GM12878 (cell line): ENCODE data around the gene SEC11C. TPM values are rescaled to one million over a fixed set of nuclear protein-coding genes. Genes with fewer than 3 reads are reported as not detected.

Experiments
- ATAC-seq: fragments of 200-7000 bp; cut with Tn5 transposase; 3 replicates; pipeline ENCODE4 v1.9.1; 2020; ENCODE audit warnings: mild to moderate bottlenecking, moderate library complexity
- BruUV-seq: library from RNA; stranded (reverse); fragments of 400-500 nt; replicated peaks from 2 replicates; lab custom pipeline; 2021; lab: Mats Ljungman, UMichigan
- CTCF ChIA-PET: fragments of 300-600 bp; sonication (Branson Sonifier 250); formaldehyde crosslinking; extraction: SDS; loops from one replicate; lab custom pipeline; 2021; ENCODE audit warnings: inconsistent platforms; lab: Yijun Ruan, JAX
- POLR2A ChIA-PET: fragments of 350-600 bp; formaldehyde crosslinking; extraction: SDS; loops from one replicate; lab custom pipeline; 2021; ENCODE audit warnings: inconsistent platforms; lab: Charles Lee
- RAD21 ChIA-PET: fragments of 300-600 bp; sonication (Branson Sonifier 250); formaldehyde crosslinking; loops from one replicate; lab custom pipeline; 2023; ENCODE audit warnings: antibody characterized with exemption; ENCODE audit not compliant: unreplicated experiment; lab: Charles Lee
- SMC1A ChIA-PET: fragments of 300-600 bp; sonication (Branson Sonifier 250); formaldehyde crosslinking; loops from one replicate; lab custom pipeline; 2023; ENCODE audit not compliant: unreplicated experiment, uncharacterized antibody; lab: Charles Lee
- DNase-seq: peaks from one replicate; pipeline ENCODE4 v3.0.0-alpha.2; 2011; ENCODE audit warnings: low read depth, low spot score
- FAIRE-seq: peaks from 3 replicates; lab custom pipeline; 2011; peaks lifted over from hg19 to GRCh38; lab: Jason Lieb, UNC
- H2AFZ ChIP-seq: 2 replicates; pipeline ENCODE4 v1.6.0; 2011; ENCODE audit warnings: low read depth, low read length, control low read depth; ENCODE audit not compliant: control insufficient read depth
- H3K27ac ChIP-seq: 2 replicates; pipeline ENCODE4 v1.5.1; 2011; ENCODE audit warnings: control low read depth; ENCODE audit not compliant: control insufficient read depth, insufficient read depth
- H3K27me3 ChIP-seq, 2 experiments: replicated peaks in 1 of 2; 2 replicates each; pipeline versions ENCODE4 v1.6.0 to v1.6.1; 2011; ENCODE audit warnings: low read length in 1 of 2; ENCODE audit not compliant: control insufficient read depth in 2 of 2, insufficient read depth in 2 of 2
- H3K36me3 ChIP-seq, 2 experiments: 2 replicates each; pipeline ENCODE4 v1.5.1; 2011; ENCODE audit warnings: low read length in 1 of 2; ENCODE audit not compliant: control insufficient read depth in 2 of 2, insufficient read depth in 2 of 2
- H3K4me1 ChIP-seq: 2 replicates; pipeline ENCODE4 v1.6.1; 2011; ENCODE audit warnings: mild to moderate bottlenecking, low read length, moderate library complexity, mixed read lengths; ENCODE audit not compliant: control insufficient read depth, insufficient read depth
- H3K4me2 ChIP-seq: 2 replicates; pipeline ENCODE4 v1.6.0; 2011; ENCODE audit warnings: control low read depth; ENCODE audit not compliant: control insufficient read depth, insufficient read depth
- H3K4me3 ChIP-seq: fragments of 200-600 bp; sonication (generic); 2 replicates; pipeline ENCODE4 v1.5.1; 2016
- H3K79me2 ChIP-seq: 2 replicates; pipeline ENCODE4 v1.6.0; 2011; ENCODE audit warnings: low read length; ENCODE audit not compliant: control insufficient read depth, insufficient read depth
- H3K9ac ChIP-seq: 2 replicates; pipeline ENCODE4 v1.8.0; 2011; ENCODE audit warnings: low read length, control low read depth, mixed read lengths; ENCODE audit not compliant: control insufficient read depth, insufficient read depth
- H3K9me3 ChIP-seq: replicated peaks from 3 replicates; pipeline ENCODE4 v1.5.1; 2011; ENCODE audit warnings: mild to moderate bottlenecking, low read length; ENCODE audit not compliant: control insufficient read depth, insufficient read depth
- H4K20me1 ChIP-seq: 2 replicates; pipeline ENCODE4 v1.6.0; 2011; ENCODE audit not compliant: control insufficient read depth, insufficient read depth
- CREB1 ChIP-seq: IDR thresholded peaks from 2 replicates; pipeline ENCODE4 v1.6.1; 2012; ENCODE audit warnings: low read depth, mild to moderate bottlenecking, inconsistent platforms
- ETV6 ChIP-seq, 2 experiments: fragments of 450-650 bp in 1 of 2; IDR thresholded peaks in 1 of 2; conservative IDR thresholded peaks in 1 of 2; 2 replicates each; pipeline ENCODE4 v1.6.1; 2014; ENCODE audit warnings: antibody characterized with exemption in 1 of 2, borderline replicate concordance in 1 of 2, low read depth in 1 of 2, mild to moderate bottlenecking in 1 of 2, moderate library complexity in 1 of 2
- IKZF1 ChIP-seq: fragments of 450-650 bp; conservative IDR thresholded peaks from 2 replicates; pipeline ENCODE4 v1.6.1; 2017; ENCODE audit warnings: antibody characterized with exemption, mild to moderate bottlenecking
- KAT2A ChIP-seq: conservative IDR thresholded peaks from 2 replicates; pipeline ENCODE4 v1.6.1; 2011; ENCODE audit warnings: low read depth, low read length; ENCODE audit not compliant: control insufficient read depth
- KDM1A ChIP-seq: fragments of 200-600 bp; sonication (generic); IDR thresholded peaks from 2 replicates; pipeline ENCODE4 v1.6.1; 2016; ENCODE audit warnings: borderline replicate concordance
- RFX5 ChIP-seq: IDR thresholded peaks from 2 replicates; pipeline ENCODE4 v1.6.1; 2011; ENCODE audit warnings: low read depth, low read length, improper control_type of control experiment
- SIX5 ChIP-seq: IDR thresholded peaks from 2 replicates; pipeline ENCODE4 v1.6.1; 2011; ENCODE audit warnings: mild to moderate bottlenecking, low read depth, low read length, moderate library complexity; ENCODE audit not compliant: severe bottlenecking
- SP1 ChIP-seq: IDR thresholded peaks from one replicate; pipeline ENCODE4 v1.6.1; 2011; ENCODE audit warnings: low read depth, low read length
- ZBED1 ChIP-seq: IDR thresholded peaks from 2 replicates; pipeline ENCODE4 v1.6.1; 2016; ENCODE audit warnings: borderline replicate concordance
- WGBS: methylation state at CpG from one replicate; pipeline ENCODE4 v1.1.6; 2016; ENCODE audit warnings: low lambda C conversion rate; ENCODE audit not compliant: insufficient replicate concordance, insufficient coverage; ENCODE audit errors: missing lambda C conversion rate; 5-methylcytosine and 5-hydroxymethylcytosine counted together
- in situ Hi-C: fragments of 300-500 bp; cut with MboI; formaldehyde crosslinking; loops from 9 replicates; pipeline ENCODE4 v1.14.3; 2018; ENCODE audit warnings: mixed read lengths
- intact Hi-C: fragments of 100-400 bp; cut with micrococcal nuclease; formaldehyde crosslinking; loops from one replicate; pipeline ENCODE4 v1.14.2; 2022; ENCODE audit not compliant: unreplicated experiment
- polyA plus RNA-seq, 11 experiments: library from polyadenylated mRNA; depleted of rRNA in 4 of 11; unstranded in 6 of 11; stranded (reverse) in 5 of 11; fragments of >200 nt; fragmentation: Nextera tagmentation in 4 of 11; fragmentation: Illumina TruSeq in 1 of 11; extraction: Ambion mirVana in 4 of 11; extraction: Trizol in 1 of 11; gene quantifications; 1 replicate in 1 of 11; 2 replicates in 10 of 11; pipeline versions ENCODE4 v1.2.1 to v1.2.3, GENCODE V29; 2011 to 2016; ENCODE audit warnings: inconsistent platforms in 2 of 11, missing spikeins in 2 of 11, low read depth in 1 of 11
- total RNA-seq, 4 experiments: library from RNA; depleted of rRNA in 3 of 4; stranded (reverse); fragments of >200 nt in 3 of 4; fragmentation: Illumina TruSeq in 1 of 4; extraction: Trizol in 1 of 4; gene quantifications; 2 replicates each; pipeline versions ENCODE4 v1.2.1 to v1.2.3, GENCODE V29; 2013 to 2021

Gene SEC11C
- total and polyA plus RNA-seq, 10 of the 15 experiments (the other 5 are each of a cell fraction or from before 2014, with no cell fraction given), result 124 to 649 (median 211) TPM

DNA sequence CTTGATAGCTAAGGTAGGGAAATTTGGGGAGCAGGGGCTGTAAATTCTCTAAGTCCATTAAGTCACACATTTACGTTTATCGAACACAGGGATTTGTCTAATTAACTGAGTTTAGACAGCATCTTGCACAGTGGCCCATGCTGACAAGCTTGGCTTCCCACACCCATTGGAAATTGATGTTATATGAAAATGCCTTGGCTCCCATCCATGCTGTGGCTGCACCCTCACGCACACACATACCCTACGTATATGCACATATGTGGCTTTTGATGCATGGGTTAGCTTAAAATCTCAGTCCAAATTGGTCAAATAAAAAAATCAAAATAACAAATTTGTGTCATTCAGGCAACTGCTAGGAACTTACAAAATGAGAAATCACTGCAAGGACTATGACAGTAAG lies 37.8 kb downstream of the SEC11C start:
- SMC1A ChIA-PET, result interaction anchor here (1.1 kb wide), 1 partner anchor 179 kb away, joined by 3 read pairs; no protein-coding TSS in a partner anchor
- intact Hi-C loops (no loop called here), in situ Hi-C loops (no loop called here)
- no peak overlapping the region for H3K27ac ChIP-seq
- ATAC-seq (no peak), FAIRE-seq (no peak), DNase-seq (no peak)
- no peaks in the 10 kb centered on the region for H3K79me2 ChIP-seq
- H3K9me3 ChIP-seq, result peaks cover 3% of the 10 kb centered on the region; the same call in 1 of the 3 replicates
- TF ChIP-seq CREB1 (no peak), ETV6 (conservative IDR thresholded peaks at IDR 0.05 in 1 of 2, IDR thresholded peaks at IDR 0.05 in 1 of 2; ENCODE audit: borderline replicate concordance in 1 of 2, low read depth in 1 of 2) (no peak), SIX5 (no peak), KDM1A (no peak), RFX5 (no peak)
- H3K27me3 ChIP-seq, result no peaks in the 10 kb centered on the region
- H3K36me3 ChIP-seq, result no peaks in the 10 kb centered on the region
- H4K20me1 ChIP-seq, result no peaks in the 10 kb centered on the region
- WGBS, result 82% methylated on average over 4 of the region's 4 CpGs
- no peak overlapping the region for H3K4me3 ChIP-seq
- H2AFZ ChIP-seq, result no peak overlapping the region
- H3K4me2 ChIP-seq, result no peak overlapping the region
- no TSS peak for BruUV-seq
- CTCF ChIA-PET, result interaction anchor here (0.6 to 1.0 kb wide), 2 partner anchors 48 to 1153 kb away, joined by 3 to 4 read pairs; no protein-coding TSS in a partner anchor
- H3K9ac ChIP-seq, result no peak overlapping the region
- H3K4me1 ChIP-seq, result no peaks in the 10 kb centered on the region
- POLR2A ChIA-PET, result no interaction called here
- RAD21 ChIA-PET, result no interaction called here

DNA sequence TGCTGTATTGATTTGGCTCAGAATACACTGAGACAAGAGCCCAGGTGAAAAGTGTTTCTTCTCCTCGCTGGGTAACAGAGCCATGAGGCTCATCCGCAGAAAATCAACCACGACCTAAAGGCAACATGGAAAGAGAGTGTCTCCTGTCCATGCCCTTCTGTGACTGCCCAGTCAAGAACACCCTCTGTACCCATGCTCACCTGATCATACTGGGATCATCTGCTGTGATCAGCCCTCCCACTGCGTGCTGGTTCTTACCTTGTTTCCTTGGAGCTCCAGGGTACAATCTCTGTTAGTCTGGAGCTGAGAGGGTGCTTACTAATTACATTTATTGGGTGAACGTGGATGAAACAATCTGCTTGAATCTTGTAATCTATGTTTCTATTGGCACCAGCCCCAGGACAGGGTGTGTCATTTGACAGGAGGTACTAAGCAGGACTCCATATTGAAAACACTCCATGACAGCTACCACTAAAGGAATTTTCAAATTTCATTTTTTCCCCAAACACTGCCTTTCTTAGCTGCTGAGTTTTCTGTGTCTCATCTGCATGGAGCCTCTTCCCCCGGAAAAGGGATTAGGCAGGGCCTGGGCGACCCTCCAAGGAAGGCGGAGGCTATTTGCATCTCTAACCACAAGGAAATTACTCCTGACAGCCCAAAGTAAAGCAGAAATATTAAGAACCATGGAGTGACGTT lies 40.6 kb downstream of the SEC11C start:
- Histone ChIP-seq H3K27ac (no peak overlapping the region), H3K4me1 (no peaks in the 10 kb centered on the region), H3K9me3 (no peaks in the 10 kb centered on the region), H3K79me2 (no peaks in the 10 kb centered on the region), H3K36me3 (no peaks in the 10 kb centered on the region), H3K4me3 (no peak overlapping the region), H3K4me2 (no peak overlapping the region), H3K9ac (no peak overlapping the region), H4K20me1 (no peaks in the 10 kb centered on the region), H2AFZ (no peak overlapping the region), H3K27me3 (no peaks in the 10 kb centered on the region)
- ChIA-PET SMC1A (no interaction called here), POLR2A (no interaction called here), CTCF (interaction anchor here (0.6 to 1.1 kb wide), 3 partner anchors 125 to 262 kb away, joined by 3 read pairs; no protein-coding TSS in a partner anchor), RAD21 (no interaction called here)
- DNase-seq (no peak), ATAC-seq (no peak), FAIRE-seq (no peak)
- in situ Hi-C loops, result no loop called here
- BruUV-seq, result no TSS peak
- TF ChIP-seq KAT2A (no peak), IKZF1 (no peak), ZBED1 (no peak), SP1 (no peak)
- 26% methylated on average over 9 of the region's 9 CpGs for WGBS
- intact Hi-C loops, result no loop called here
